ENCODE data around the gene ZNF341.
"Not testable (repeated sequence)": the region's sequence is repeated elsewhere in the genome, so short reads cannot be mapped to it uniquely, and the experiment has no call there.

ZNF341 gene

GRCh38 chr20:33791959-33792597, 60.3 kb downstream of the ZNF341 start:
- in situ Hi-C loops (cut with HindIII; ENCODE audit: low sequenced_read_pairs) = no loop called here

GRCh38 chr20:33792598-33792989, 60.8 kb downstream of the ZNF341 start:
- in situ Hi-C loops (cut with HindIII; ENCODE audit: low sequenced_read_pairs) = not testable (repeated sequence)

- in situ Hi-C loops (cut with HindIII; ENCODE audit: low sequenced_read_pairs) = no loop called here
Observed at GRCh38 chr20:33793011-33793931, 61.5 kb downstream of the ZNF341 start.

GRCh38 chr20:33796263-33796906, 64.6 kb downstream of the ZNF341 start:
- in situ Hi-C loops (cut with HindIII; ENCODE audit: low sequenced_read_pairs) = no loop called here

GRCh38 chr20:33796907-33797544, 65.2 kb downstream of the ZNF341 start:
- in situ Hi-C loops (cut with HindIII; ENCODE audit: low sequenced_read_pairs) = no loop called here

- in situ Hi-C loops (cut with HindIII; ENCODE audit: low sequenced_read_pairs) = no loop called here
Observed at GRCh38 chr20:33798444-33798843, 66.6 kb downstream of the ZNF341 start.

GRCh38 chr20:33803921-33804337, 72.1 kb downstream of the ZNF341 start:
- in situ Hi-C loops (cut with HindIII; ENCODE audit: low sequenced_read_pairs) = no loop called here

- in situ Hi-C loops (cut with HindIII; ENCODE audit: low sequenced_read_pairs) = no loop called here
Observed at GRCh38 chr20:33808388-33808787, 76.6 kb downstream of the ZNF341 start.

- in situ Hi-C loops (cut with HindIII; ENCODE audit: low sequenced_read_pairs) = no loop called here
Observed at GRCh38 chr20:33810259-33810658, 78.5 kb downstream of the ZNF341 start.

GRCh38 chr20:33810885-33811775, 79.3 kb downstream of the ZNF341 start, which contains the start of gene CHMP4B:
Gene CHMP4B, plus strand, starts transcription at chr20:33811348. Its CDS starts 121 bp downstream, at chr20:33811469.
- in situ Hi-C loops (cut with HindIII; ENCODE audit: low sequenced_read_pairs) = no loop called here

- in situ Hi-C loops (cut with HindIII; ENCODE audit: low sequenced_read_pairs) = no loop called here
Observed at GRCh38 chr20:33811776-33812151, 80.0 kb downstream of the ZNF341 start.

- in situ Hi-C loops (cut with HindIII; ENCODE audit: low sequenced_read_pairs) = no loop called here
Observed at GRCh38 chr20:33812152-33812849, 80.5 kb downstream of the ZNF341 start.

GRCh38 chr20:33812908-33813462, 81.2 kb downstream of the ZNF341 start:
- in situ Hi-C loops (cut with HindIII; ENCODE audit: low sequenced_read_pairs) = no loop called here

- in situ Hi-C loops (cut with HindIII; ENCODE audit: low sequenced_read_pairs) = no loop called here
Observed at GRCh38 chr20:33814238-33814712, 82.5 kb downstream of the ZNF341 start.

- in situ Hi-C loops (cut with HindIII; ENCODE audit: low sequenced_read_pairs) = no loop called here
Observed at GRCh38 chr20:33815671-33816070, 83.9 kb downstream of the ZNF341 start.

- in situ Hi-C loops (cut with HindIII; ENCODE audit: low sequenced_read_pairs) = no loop called here
Observed at GRCh38 chr20:33816191-33816590, 84.4 kb downstream of the ZNF341 start.

GRCh38 chr20:33817411-33817810, 85.6 kb downstream of the ZNF341 start:
- in situ Hi-C loops (cut with HindIII; ENCODE audit: low sequenced_read_pairs) = no loop called here

GRCh38 chr20:33819456-33819855, 87.7 kb downstream of the ZNF341 start:
- in situ Hi-C loops (cut with HindIII; ENCODE audit: low sequenced_read_pairs) = no loop called here

- in situ Hi-C loops (cut with HindIII; ENCODE audit: low sequenced_read_pairs) = no loop called here
Observed at GRCh38 chr20:33820362-33820761, 88.6 kb downstream of the ZNF341 start.
